Lung (tissue), 12 donors: ENCODE results near the gene ZNF853. TPM values are rescaled to one million over a fixed set of nuclear protein-coding genes. Genes with fewer than 3 reads are reported as not detected.
"Not testable (repeated sequence)": the region's sequence is repeated elsewhere in the genome, so short reads cannot be mapped to it uniquely, and the experiment has no call there.

Experiments
- ATAC-seq: fragments of 200-7000 bp; cut with Tn5 transposase; one replicate; pipeline ENCODE4 v1.9.1; 2020; ENCODE audit warnings: moderate number of reproducible peaks; ENCODE audit not compliant: insufficient read depth, low FRiP score
- DNase-seq, 3 donors: peaks; one replicate each; pipeline ENCODE4 v3.0.0-alpha.2; 2013 to 2017
- H3K27ac ChIP-seq, 2 donors: one replicate each; pipeline ENCODE4 v1.5.1; 2013; ENCODE audit warnings: mild to moderate bottlenecking in 2 of 2, moderate library complexity in 2 of 2, control low read depth in 1 of 2, inconsistent platforms in 1 of 2, low read depth in 1 of 2, low read length in 1 of 2
- H3K27me3 ChIP-seq, 3 donors: one replicate each; pipeline ENCODE4 v1.5.1; 2013; ENCODE audit warnings: low read length in 2 of 3; ENCODE audit not compliant: control insufficient read depth in 3 of 3, insufficient read depth in 3 of 3
- H3K36me3 ChIP-seq, 4 donors: one replicate each; pipeline ENCODE4 v1.5.1; 2013; ENCODE audit warnings: low read length in 4 of 4, mild to moderate bottlenecking in 1 of 4, moderate library complexity in 1 of 4; ENCODE audit not compliant: control insufficient read depth in 4 of 4, insufficient read depth in 4 of 4
- H3K4me1 ChIP-seq, 5 donors: one replicate each; pipeline ENCODE4 v1.5.1; 2013; ENCODE audit warnings: low read length in 5 of 5, mild to moderate bottlenecking in 2 of 5, moderate library complexity in 1 of 5; ENCODE audit not compliant: control insufficient read depth in 5 of 5, insufficient read depth in 5 of 5
- H3K4me3 ChIP-seq: one replicate; pipeline ENCODE4 v1.5.1; 2013; ENCODE audit warnings: mild to moderate bottlenecking, control low read depth, moderate library complexity
- H3K9ac ChIP-seq, 2 donors: one replicate each; pipeline ENCODE4 v1.5.1; 2013; ENCODE audit warnings: low read length in 2 of 2, control low read depth in 1 of 2; ENCODE audit not compliant: insufficient read depth in 1 of 2
- H3K9me3 ChIP-seq, 4 donors: one replicate each; pipeline ENCODE4 v1.5.1; 2013; ENCODE audit warnings: low read length in 3 of 4, mild to moderate bottlenecking in 1 of 4, moderate library complexity in 1 of 4; ENCODE audit not compliant: control insufficient read depth in 4 of 4, insufficient read depth in 3 of 4
- WGBS, 2 donors: extraction: QIAGEN DNeasy Blood & Tissue Kit; methylation state at CpG; one replicate each; pipeline ENCODE4 v1.1.7; 2013; 5-methylcytosine and 5-hydroxymethylcytosine counted together
- polyA plus RNA-seq, 2 donors: library from polyadenylated mRNA; stranded (reverse); fragments of 200-250 nt; gene quantifications; one replicate each; pipeline ENCODE4 v1.2.1, GENCODE V29; 2013
- total RNA-seq, 2 donors: library from RNA; depleted of rRNA in 1 of 2; stranded (reverse); fragments of >200 nt in 1 of 2; gene quantifications; one replicate each; pipeline ENCODE4 v1.2.1, GENCODE V29; 2014 to 2021
- TF ChIP-seq, protein P1 (sequence below): IDR thresholded peaks from 2 replicates; pipeline ENCODE4 v1.5.1; 2012; ENCODE audit warnings: mild to moderate bottlenecking; ENCODE audit errors: control extremely low read depth, extremely low read depth
- donor health status: control.
- donor health status: control.
- donor health status: Bipolar disorder and iron deficiency.
- donor health status: healthy.
- donor health status: DM: yes; HTN: yes; CAD: no.

ZNF853 gene
- total and polyA plus RNA-seq, 4 donors: 1.4 to 7.6 (median 3.8) TPM

DNA sequence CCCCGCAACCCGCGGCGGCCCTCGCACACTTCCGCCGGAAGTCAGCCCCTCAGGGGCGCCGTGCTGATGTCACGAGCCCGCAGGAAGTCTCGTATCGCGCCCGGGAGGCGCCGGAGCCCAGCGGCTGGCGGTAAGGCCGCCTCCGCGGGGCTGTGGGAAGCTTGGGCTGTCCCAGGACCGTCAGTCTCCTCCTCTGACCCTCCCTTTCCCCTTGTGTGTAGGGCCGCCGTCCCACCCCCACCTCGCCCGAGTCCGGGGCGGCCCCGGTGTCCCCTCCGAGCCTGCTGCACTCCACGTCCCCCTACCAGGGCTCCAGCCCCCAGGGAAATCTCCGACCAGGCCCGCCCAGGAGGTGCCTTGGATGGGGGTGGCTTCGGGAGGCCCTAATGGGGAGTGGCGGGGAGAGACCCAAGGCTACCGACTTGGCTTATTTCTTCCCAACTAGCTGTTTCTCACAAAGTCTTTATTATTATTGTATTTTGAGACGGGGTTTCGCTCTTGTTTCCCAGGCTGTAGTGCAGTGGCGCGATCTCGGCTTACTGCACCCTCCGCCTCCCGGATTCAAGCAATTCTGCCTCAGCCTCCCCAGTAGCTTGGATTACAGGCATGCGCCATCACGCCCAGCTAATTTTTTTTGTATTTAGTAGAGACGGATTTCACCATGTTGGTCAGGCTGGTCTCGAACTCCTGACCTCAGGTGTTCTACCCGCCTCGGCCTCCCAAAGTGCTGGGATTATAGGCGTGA is 37.9 kb upstream of the ZNF853 start, which contains the start of gene ZDHHC4:
ZDHHC4 (plus strand) TSS at position 86 of the 745 bp plus-strand sequence. CDS start 3,108 bp downstream, outside the sequence.
- Histone ChIP-seq H3K9me3 (no peaks in the 10 kb centered on the region), H3K27ac (peak within 1 kb of the TSS; percentile 86 to 98), H3K4me1 (peaks cover 0 to 6% (median 0%) of the 10 kb centered on the region in 5 donors), H3K4me3 (peak within 1 kb of the TSS; percentile 81), H3K36me3 (peaks cover 0 to 11% (median 5%) of the 10 kb centered on the region in 4 donors), H3K27me3 (no peaks in the 10 kb centered on the region), H3K9ac (peak within 1 kb of the TSS; percentile 67 to 89)
- 16 to 18% methylated on average over 46 to 51 of the region's 51 CpGs for whole genome bisulfite sequencing, 2 donors
- DNase-seq: peak; percentile 93 to 96 (median 93)
- peak; percentile 98 for ATAC-seq
- TF ChIP-seq, protein P1, sequence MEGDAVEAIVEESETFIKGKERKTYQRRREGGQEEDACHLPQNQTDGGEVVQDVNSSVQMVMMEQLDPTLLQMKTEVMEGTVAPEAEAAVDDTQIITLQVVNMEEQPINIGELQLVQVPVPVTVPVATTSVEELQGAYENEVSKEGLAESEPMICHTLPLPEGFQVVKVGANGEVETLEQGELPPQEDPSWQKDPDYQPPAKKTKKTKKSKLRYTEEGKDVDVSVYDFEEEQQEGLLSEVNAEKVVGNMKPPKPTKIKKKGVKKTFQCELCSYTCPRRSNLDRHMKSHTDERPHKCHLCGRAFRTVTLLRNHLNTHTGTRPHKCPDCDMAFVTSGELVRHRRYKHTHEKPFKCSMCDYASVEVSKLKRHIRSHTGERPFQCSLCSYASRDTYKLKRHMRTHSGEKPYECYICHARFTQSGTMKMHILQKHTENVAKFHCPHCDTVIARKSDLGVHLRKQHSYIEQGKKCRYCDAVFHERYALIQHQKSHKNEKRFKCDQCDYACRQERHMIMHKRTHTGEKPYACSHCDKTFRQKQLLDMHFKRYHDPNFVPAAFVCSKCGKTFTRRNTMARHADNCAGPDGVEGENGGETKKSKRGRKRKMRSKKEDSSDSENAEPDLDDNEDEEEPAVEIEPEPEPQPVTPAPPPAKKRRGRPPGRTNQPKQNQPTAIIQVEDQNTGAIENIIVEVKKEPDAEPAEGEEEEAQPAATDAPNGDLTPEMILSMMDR: no peak

DNA sequence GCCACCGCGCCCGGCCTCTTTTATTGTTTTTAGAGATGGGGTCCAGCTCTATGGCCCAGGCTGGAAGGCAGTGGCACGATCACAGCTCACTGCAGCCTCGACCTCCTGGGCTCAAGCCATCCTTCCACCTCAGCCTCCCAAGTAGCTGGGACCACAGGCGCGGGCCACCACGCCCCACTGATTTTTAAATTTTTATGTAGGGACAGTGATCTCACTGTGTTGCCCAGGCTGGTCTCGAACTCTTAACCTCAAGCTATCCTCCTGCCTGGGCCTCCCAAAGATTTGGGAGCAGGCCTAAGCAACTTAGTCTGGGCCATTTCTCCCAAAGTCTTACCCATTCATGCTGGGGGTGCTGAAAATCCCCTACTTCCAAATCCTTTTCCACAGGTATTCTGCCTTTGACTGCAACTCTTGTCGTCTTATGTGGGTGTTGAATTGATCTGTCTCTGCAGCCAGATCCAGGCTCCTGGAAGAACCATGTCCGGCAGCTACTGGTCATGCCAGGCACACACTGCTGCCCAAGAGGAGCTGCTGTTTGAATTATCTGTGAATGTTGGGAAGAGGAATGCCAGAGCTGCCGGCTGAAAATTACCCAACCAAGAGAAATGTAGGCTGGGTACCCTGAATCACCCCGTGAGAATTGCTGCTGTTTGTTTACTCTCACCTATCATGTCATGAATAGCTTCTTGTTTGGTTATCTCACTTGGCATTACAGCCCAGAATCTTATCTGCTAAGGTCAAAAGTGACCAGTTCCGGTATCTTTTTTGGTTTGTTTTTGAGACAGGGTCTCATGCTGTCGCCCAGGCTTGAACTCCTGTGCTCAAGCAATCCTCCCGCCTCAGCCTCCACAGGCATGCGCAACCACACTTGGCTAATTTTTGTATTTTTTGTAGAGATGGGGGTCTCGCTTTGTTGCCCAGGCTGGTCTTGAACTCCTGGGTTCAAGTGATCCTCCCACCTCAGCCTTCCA is 37.0 kb upstream of the ZNF853 start:
- no peak for DNase-seq
- no peak overlapping the region for H3K9ac ChIP-seq
- peaks cover 2 to 15% (median 11%) of the 10 kb centered on the region in 4 donors for H3K36me3 ChIP-seq
- 88 to 92% methylated on average over 18 of the region's 18 CpGs for WGBS, 2 donors
- TF ChIP-seq, protein P1: no peak
- ATAC-seq: no peak
- H3K27ac ChIP-seq: no peak overlapping the region
- H3K4me3 ChIP-seq: no peak overlapping the region
- H3K4me1 ChIP-seq: peaks cover 0 to 6% (median 0%) of the 10 kb centered on the region in 5 donors
- no peaks in the 10 kb centered on the region for H3K27me3 ChIP-seq
- no peaks in the 10 kb centered on the region for H3K9me3 ChIP-seq

DNA sequence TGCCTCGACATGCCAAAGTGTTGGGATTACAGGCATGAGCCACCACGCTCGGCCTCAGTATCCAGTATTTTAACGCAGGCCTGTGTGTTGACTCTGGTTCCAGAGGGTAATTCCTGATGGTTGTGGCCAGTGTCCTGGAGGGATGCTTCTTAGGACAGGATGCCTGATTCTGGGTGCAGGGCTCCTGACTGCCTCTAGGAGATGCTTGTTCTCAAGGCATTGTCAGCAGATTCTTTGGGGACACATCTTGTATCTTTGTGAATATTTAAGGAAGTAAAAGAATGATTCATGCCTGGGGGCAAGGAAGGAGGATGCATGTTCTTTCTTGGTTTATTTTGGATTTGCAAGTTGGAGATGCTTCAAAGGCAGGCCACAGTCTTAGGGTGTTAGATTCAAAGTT is 36.0 kb upstream of the ZNF853 start:
- Histone ChIP-seq H3K4me1 (peaks cover 0 to 6% (median 0%) of the 10 kb centered on the region in 5 donors), H3K27me3 (no peaks in the 10 kb centered on the region), H3K4me3 (no peak overlapping the region), H3K36me3 (peaks cover 5 to 17% (median 13%) of the 10 kb centered on the region in 4 donors), H3K9ac (no peak overlapping the region), H3K27ac (no peak overlapping the region), H3K9me3 (no peaks in the 10 kb centered on the region)
- no peak for DNase-seq
- TF ChIP-seq, protein P1: no peak
- ATAC-seq: no peak
- WGBS, 2 donors: 92% methylated on average over 4 of the region's 4 CpGs

DNA sequence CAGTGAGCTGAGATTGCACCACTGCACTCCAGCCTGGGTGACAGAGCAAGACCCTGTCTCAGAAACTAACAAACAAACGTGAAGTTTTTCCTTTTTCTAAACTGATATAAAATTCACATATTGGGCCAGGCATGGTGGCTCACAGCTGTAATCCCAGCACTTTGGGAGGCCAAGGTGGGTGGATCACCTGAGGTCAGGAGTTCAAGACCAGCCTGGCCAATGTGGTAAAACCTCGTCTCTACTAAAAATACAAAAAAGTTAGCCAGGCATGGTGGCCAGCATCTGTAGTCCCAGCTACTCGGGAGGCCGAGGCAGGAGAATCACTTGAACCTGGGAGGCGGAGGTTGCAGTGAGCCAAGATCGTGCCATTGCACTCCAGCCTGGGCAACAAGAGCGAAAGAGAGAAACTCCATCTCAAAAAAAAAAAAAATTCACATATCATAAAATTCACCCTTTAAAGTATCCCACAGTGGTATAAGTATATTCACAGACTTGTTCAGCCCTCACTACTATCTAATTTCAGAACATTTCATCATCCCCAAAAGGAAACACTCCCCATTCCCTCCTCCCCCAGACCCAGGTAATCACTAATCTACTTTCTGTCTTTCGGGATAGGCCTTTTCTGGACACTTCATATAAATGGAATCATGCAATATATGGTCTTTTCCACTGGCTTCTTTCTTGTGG is 29.5 kb upstream of the ZNF853 start:
- ATAC-seq, H3K27me3 ChIP-seq, H3K4me1 ChIP-seq, H3K4me3 ChIP-seq, H3K9ac ChIP-seq, DNase-seq, H3K9me3 ChIP-seq, H3K27ac ChIP-seq: not testable (repeated sequence)
- WGBS, 2 donors: 93 to 97% methylated on average over 8 of the region's 8 CpGs
- H3K36me3 ChIP-seq: peaks cover 5 to 15% (median 14%) of the 10 kb centered on the region in 4 donors
